ENCODE results near the gene SNTB2.

SNTB2 gene

DNA sequence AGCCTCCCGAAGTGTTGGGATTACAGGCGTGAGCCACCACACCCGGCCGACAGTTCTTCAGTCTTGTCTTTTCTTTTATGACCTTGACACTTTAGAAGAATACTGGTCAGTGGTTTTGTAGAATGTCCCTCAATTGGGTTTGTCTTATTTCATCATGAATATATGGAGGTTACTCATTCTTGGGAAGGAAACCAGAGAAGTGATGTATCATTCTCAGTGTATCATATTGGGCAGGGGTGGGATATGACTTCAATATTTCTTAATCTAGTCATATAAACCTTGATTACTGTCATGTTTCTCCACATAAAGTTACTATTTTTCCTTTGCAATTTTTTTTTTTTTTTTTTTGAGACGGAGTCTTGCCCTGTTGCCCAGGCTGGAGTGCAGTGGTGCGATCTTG, 36.9 kb downstream of the SNTB2 start:
- no peaks in the 10 kb centered on the region for H3K4me1 ChIP-seq (ENCODE audit: control insufficient read depth in 1 of 2, insufficient read depth in 2 of 2, low read length in 2 of 2)
- no peaks in the 10 kb centered on the region for H3K9me3 ChIP-seq (ENCODE audit: control insufficient read depth in 1 of 2, low read length in 2 of 2)
- H3K27me3 ChIP-seq (ENCODE audit: control insufficient read depth in 1 of 2, insufficient read depth in 2 of 2, low read length in 2 of 2) = no peaks in the 10 kb centered on the region
- H3K36me3 ChIP-seq (ENCODE audit: control insufficient read depth in 1 of 2, insufficient read depth in 2 of 2, low read length in 2 of 2) = no peaks in the 10 kb centered on the region
- no peak overlapping the region for H3K9ac ChIP-seq (ENCODE audit: low read depth in 1 of 2, low read length in 2 of 2)
- H3K27ac ChIP-seq (ENCODE audit: low read depth, low read length) = no peak overlapping the region
- H3K4me3 ChIP-seq (ENCODE audit: low read depth in 1 of 2, low read length in 2 of 2) = no peak overlapping the region

- Histone ChIP-seq H3K27ac (ENCODE audit: low read depth, low read length) (no peak overlapping the region), H3K9ac (ENCODE audit: low read depth in 1 of 2, low read length in 2 of 2) (no peak overlapping the region), H3K27me3 (ENCODE audit: control insufficient read depth in 1 of 2, insufficient read depth in 2 of 2, low read length in 2 of 2) (no peaks in the 10 kb centered on the region), H3K36me3 (ENCODE audit: control insufficient read depth in 1 of 2, insufficient read depth in 2 of 2, low read length in 2 of 2) (no peaks in the 10 kb centered on the region), H3K4me3 (ENCODE audit: low read depth in 1 of 2, low read length in 2 of 2) (no peak overlapping the region), H3K9me3 (ENCODE audit: control insufficient read depth in 1 of 2, low read length in 2 of 2) (no peaks in the 10 kb centered on the region), H3K4me1 (ENCODE audit: control insufficient read depth in 1 of 2, insufficient read depth in 2 of 2, low read length in 2 of 2) (no peaks in the 10 kb centered on the region)
Measured at GRCh38 chr16:69225121-69225520, 38.2 kb downstream of the SNTB2 start.

GRCh38 chr16:69233124-69233523, 46.2 kb downstream of the SNTB2 start:
- Histone ChIP-seq H3K27ac (ENCODE audit: low read depth, low read length) (no peak overlapping the region), H3K27me3 (ENCODE audit: control insufficient read depth in 1 of 2, insufficient read depth in 2 of 2, low read length in 2 of 2) (no peaks in the 10 kb centered on the region), H3K4me3 (ENCODE audit: low read depth in 1 of 2, low read length in 2 of 2) (no peak overlapping the region), H3K9ac (ENCODE audit: low read depth in 1 of 2, low read length in 2 of 2) (no peak overlapping the region), H3K4me1 (ENCODE audit: control insufficient read depth in 1 of 2, insufficient read depth in 2 of 2, low read length in 2 of 2) (peaks cover 0 to 14% of the 10 kb centered on the region in 2 donors), H3K9me3 (ENCODE audit: control insufficient read depth in 1 of 2, low read length in 2 of 2) (no peaks in the 10 kb centered on the region), H3K36me3 (ENCODE audit: control insufficient read depth in 1 of 2, insufficient read depth in 2 of 2, low read length in 2 of 2) (no peaks in the 10 kb centered on the region)

- H3K9me3 ChIP-seq (ENCODE audit: control insufficient read depth in 1 of 2, low read length in 2 of 2) = no peaks in the 10 kb centered on the region
- no peak overlapping the region for H3K27ac ChIP-seq (ENCODE audit: low read depth, low read length)
- no peak overlapping the region for H3K4me3 ChIP-seq (ENCODE audit: low read depth in 1 of 2, low read length in 2 of 2)
- H3K27me3 ChIP-seq (ENCODE audit: control insufficient read depth in 1 of 2, insufficient read depth in 2 of 2, low read length in 2 of 2) = no peaks in the 10 kb centered on the region
- H3K36me3 ChIP-seq (ENCODE audit: control insufficient read depth in 1 of 2, insufficient read depth in 2 of 2, low read length in 2 of 2) = no peaks in the 10 kb centered on the region
- peaks cover 0 to 14% of the 10 kb centered on the region in 2 donors for H3K4me1 ChIP-seq (ENCODE audit: control insufficient read depth in 1 of 2, insufficient read depth in 2 of 2, low read length in 2 of 2)
- H3K9ac ChIP-seq (ENCODE audit: low read depth in 1 of 2, low read length in 2 of 2) = no peak overlapping the region
Measured at GRCh38 chr16:69234460-69234859, 47.5 kb downstream of the SNTB2 start.

DNA sequence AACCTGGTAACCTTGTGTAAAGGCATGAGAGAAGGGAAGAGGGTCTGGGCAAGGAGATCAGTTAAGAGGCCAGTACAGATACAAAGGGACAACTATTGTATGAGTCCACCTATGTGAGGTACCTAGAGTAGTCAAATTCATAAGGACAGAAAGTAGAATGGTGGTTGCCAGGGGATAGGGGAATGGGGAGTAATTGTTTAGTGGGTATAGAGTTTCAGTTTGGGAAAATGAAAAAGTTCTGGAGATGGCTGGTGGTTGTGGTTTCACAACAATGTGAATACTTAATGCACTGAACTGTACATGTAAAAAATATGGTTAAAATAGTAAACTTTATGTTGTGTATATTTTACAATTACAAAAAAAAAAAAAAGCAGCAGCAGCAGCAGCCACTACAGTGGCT, 49.4 kb downstream of the SNTB2 start:
- peaks cover 0 to 14% of the 10 kb centered on the region in 2 donors for H3K4me1 ChIP-seq (ENCODE audit: control insufficient read depth in 1 of 2, insufficient read depth in 2 of 2, low read length in 2 of 2)
- no peak overlapping the region for H3K4me3 ChIP-seq (ENCODE audit: low read depth in 1 of 2, low read length in 2 of 2)
- H3K9me3 ChIP-seq (ENCODE audit: control insufficient read depth in 1 of 2, low read length in 2 of 2) = no peaks in the 10 kb centered on the region
- H3K27me3 ChIP-seq (ENCODE audit: control insufficient read depth in 1 of 2, insufficient read depth in 2 of 2, low read length in 2 of 2) = no peaks in the 10 kb centered on the region
- no peak overlapping the region for H3K27ac ChIP-seq (ENCODE audit: low read depth, low read length)
- no peaks in the 10 kb centered on the region for H3K36me3 ChIP-seq (ENCODE audit: control insufficient read depth in 1 of 2, insufficient read depth in 2 of 2, low read length in 2 of 2)
- no peak overlapping the region for H3K9ac ChIP-seq (ENCODE audit: low read depth in 1 of 2, low read length in 2 of 2)

DNA sequence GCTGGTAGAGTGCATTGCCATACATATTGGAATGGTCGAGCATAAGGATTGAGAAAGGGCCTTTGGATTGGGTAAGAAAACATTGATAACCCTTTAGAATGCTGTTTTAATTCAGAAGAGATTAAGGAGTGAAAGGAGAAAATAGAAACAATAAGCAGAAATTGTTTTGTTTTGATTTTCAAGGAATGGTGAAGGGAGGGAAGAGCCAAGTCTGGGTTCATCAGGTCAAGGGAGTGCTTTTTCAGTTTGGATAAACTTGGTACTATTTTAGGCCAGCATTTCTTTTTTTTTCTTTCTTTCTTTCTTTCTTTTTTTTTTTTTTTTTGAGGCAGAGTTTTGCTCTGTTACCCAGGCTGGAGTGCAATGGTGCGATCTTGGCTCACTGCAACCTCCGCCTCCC, 50.3 kb downstream of the SNTB2 start:
- Histone ChIP-seq H3K4me3 (ENCODE audit: low read depth in 1 of 2, low read length in 2 of 2) (no peak overlapping the region), H3K27ac (ENCODE audit: low read depth, low read length) (no peak overlapping the region), H3K9me3 (ENCODE audit: control insufficient read depth in 1 of 2, low read length in 2 of 2) (no peaks in the 10 kb centered on the region), H3K27me3 (ENCODE audit: control insufficient read depth in 1 of 2, insufficient read depth in 2 of 2, low read length in 2 of 2) (no peaks in the 10 kb centered on the region), H3K4me1 (ENCODE audit: control insufficient read depth in 1 of 2, insufficient read depth in 2 of 2, low read length in 2 of 2) (peaks cover 0 to 14% of the 10 kb centered on the region in 2 donors), H3K9ac (ENCODE audit: low read depth in 1 of 2, low read length in 2 of 2) (no peak overlapping the region), H3K36me3 (ENCODE audit: control insufficient read depth in 1 of 2, insufficient read depth in 2 of 2, low read length in 2 of 2) (no peaks in the 10 kb centered on the region)

DNA sequence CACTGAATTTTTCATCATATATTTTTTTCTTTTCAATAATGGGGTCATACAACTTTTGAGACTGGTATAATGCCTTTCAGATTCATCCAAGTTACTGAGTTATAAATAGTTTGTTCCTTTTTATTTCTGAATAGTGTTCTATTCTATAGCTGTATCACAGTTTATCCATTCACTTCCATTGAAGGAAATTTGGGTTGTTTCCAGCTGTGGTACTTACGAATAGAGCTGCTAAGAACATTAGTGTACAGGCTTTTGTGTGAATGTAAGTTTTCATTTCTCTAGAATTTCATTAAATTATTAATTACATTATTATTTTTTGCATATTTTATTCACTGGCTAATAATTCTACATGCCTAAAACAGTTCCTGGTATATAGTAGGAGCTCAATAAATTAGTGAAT, 52.9 kb downstream of the SNTB2 start:
- H3K4me3 ChIP-seq (ENCODE audit: low read depth in 1 of 2, low read length in 2 of 2) = no peak overlapping the region
- H3K9ac ChIP-seq (ENCODE audit: low read depth in 1 of 2, low read length in 2 of 2) = no peak overlapping the region
- H3K9me3 ChIP-seq (ENCODE audit: control insufficient read depth in 1 of 2, low read length in 2 of 2) = no peaks in the 10 kb centered on the region

GRCh38 chr16:69240331-69240730, 53.4 kb downstream of the SNTB2 start:
- Histone ChIP-seq H3K27ac (ENCODE audit: low read depth, low read length) (no peak overlapping the region), H3K9me3 (ENCODE audit: control insufficient read depth in 1 of 2, low read length in 2 of 2) (no peaks in the 10 kb centered on the region), H3K9ac (ENCODE audit: low read depth in 1 of 2, low read length in 2 of 2) (no peak overlapping the region), H3K4me1 (ENCODE audit: control insufficient read depth in 1 of 2, insufficient read depth in 2 of 2, low read length in 2 of 2) (no peaks in the 10 kb centered on the region), H3K27me3 (ENCODE audit: control insufficient read depth in 1 of 2, insufficient read depth in 2 of 2, low read length in 2 of 2) (no peaks in the 10 kb centered on the region), H3K4me3 (ENCODE audit: low read depth in 1 of 2, low read length in 2 of 2) (no peak overlapping the region), H3K36me3 (ENCODE audit: control insufficient read depth in 1 of 2, insufficient read depth in 2 of 2, low read length in 2 of 2) (no peaks in the 10 kb centered on the region)

More for the DNA sequence above, 52.9 kb downstream of the SNTB2 start:
- Histone ChIP-seq H3K36me3 (ENCODE audit: control insufficient read depth in 1 of 2, insufficient read depth in 2 of 2, low read length in 2 of 2) (no peaks in the 10 kb centered on the region), H3K4me1 (ENCODE audit: control insufficient read depth in 1 of 2, insufficient read depth in 2 of 2, low read length in 2 of 2) (no peaks in the 10 kb centered on the region), H3K27ac (ENCODE audit: low read depth, low read length) (no peak overlapping the region), H3K27me3 (ENCODE audit: control insufficient read depth in 1 of 2, insufficient read depth in 2 of 2, low read length in 2 of 2) (no peaks in the 10 kb centered on the region)

GRCh38 chr16:69241926-69242325, 55.0 kb downstream of the SNTB2 start:
- Histone ChIP-seq H3K27ac (ENCODE audit: low read depth, low read length) (no peak overlapping the region), H3K4me1 (ENCODE audit: control insufficient read depth in 1 of 2, insufficient read depth in 2 of 2, low read length in 2 of 2) (no peaks in the 10 kb centered on the region), H3K27me3 (ENCODE audit: control insufficient read depth in 1 of 2, insufficient read depth in 2 of 2, low read length in 2 of 2) (no peaks in the 10 kb centered on the region)

GRCh38 chr16:69243479-69243878, 56.5 kb downstream of the SNTB2 start:
- Histone ChIP-seq H3K4me3 (ENCODE audit: low read depth in 1 of 2, low read length in 2 of 2) (no peak overlapping the region), H3K27me3 (ENCODE audit: control insufficient read depth in 1 of 2, insufficient read depth in 2 of 2, low read length in 2 of 2) (no peaks in the 10 kb centered on the region), H3K9ac (ENCODE audit: low read depth in 1 of 2, low read length in 2 of 2) (no peak overlapping the region), H3K9me3 (ENCODE audit: control insufficient read depth in 1 of 2, low read length in 2 of 2) (no peaks in the 10 kb centered on the region), H3K36me3 (ENCODE audit: control insufficient read depth in 1 of 2, insufficient read depth in 2 of 2, low read length in 2 of 2) (peaks cover 0 to 13% of the 10 kb centered on the region in 2 donors), H3K27ac (ENCODE audit: low read depth, low read length) (no peak overlapping the region), H3K4me1 (ENCODE audit: control insufficient read depth in 1 of 2, insufficient read depth in 2 of 2, low read length in 2 of 2) (no peaks in the 10 kb centered on the region)

More at GRCh38 chr16:69241926-69242325, 55.0 kb downstream of the SNTB2 start:
- Histone ChIP-seq H3K9me3 (ENCODE audit: control insufficient read depth in 1 of 2, low read length in 2 of 2) (no peaks in the 10 kb centered on the region), H3K4me3 (ENCODE audit: low read depth in 1 of 2, low read length in 2 of 2) (no peak overlapping the region), H3K36me3 (ENCODE audit: control insufficient read depth in 1 of 2, insufficient read depth in 2 of 2, low read length in 2 of 2) (peaks cover 0 to 5% of the 10 kb centered on the region in 2 donors), H3K9ac (ENCODE audit: low read depth in 1 of 2, low read length in 2 of 2) (no peak overlapping the region)

GRCh38 chr16:69244336-69244735, 57.4 kb downstream of the SNTB2 start:
- Histone ChIP-seq H3K4me1 (ENCODE audit: control insufficient read depth in 1 of 2, insufficient read depth in 2 of 2, low read length in 2 of 2) (no peaks in the 10 kb centered on the region), H3K9ac (ENCODE audit: low read depth in 1 of 2, low read length in 2 of 2) (no peak overlapping the region), H3K27ac (ENCODE audit: low read depth, low read length) (no peak overlapping the region), H3K27me3 (ENCODE audit: control insufficient read depth in 1 of 2, insufficient read depth in 2 of 2, low read length in 2 of 2) (no peaks in the 10 kb centered on the region), H3K4me3 (ENCODE audit: low read depth in 1 of 2, low read length in 2 of 2) (no peak overlapping the region), H3K36me3 (ENCODE audit: control insufficient read depth in 1 of 2, insufficient read depth in 2 of 2, low read length in 2 of 2) (peaks cover 0 to 13% of the 10 kb centered on the region in 2 donors), H3K9me3 (ENCODE audit: control insufficient read depth in 1 of 2, low read length in 2 of 2) (no peaks in the 10 kb centered on the region)

Measured in duodenal mucosa (tissue), 2 donors.